ENCODE measurements around the gene ANXA8.

The ANXA8 gene

DNA sequence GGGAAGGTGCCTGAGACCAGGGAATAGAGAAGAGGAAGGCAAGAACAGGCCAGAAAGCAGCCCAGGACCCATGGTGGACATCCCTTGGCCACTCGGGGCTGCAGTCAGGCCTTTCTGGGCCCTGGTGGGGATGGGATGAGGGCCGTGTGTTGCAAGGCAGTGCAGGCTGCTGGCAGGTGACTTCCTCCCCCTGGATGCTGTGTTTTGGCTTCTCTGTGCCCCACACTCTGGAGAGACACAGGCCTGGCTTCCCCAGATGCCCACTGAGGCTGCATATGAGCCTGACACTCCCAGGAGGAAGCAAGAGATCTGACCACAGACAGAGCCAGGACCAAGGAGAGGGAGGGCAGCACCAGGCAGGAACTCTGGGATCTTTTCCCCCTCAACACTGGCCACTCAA, 39.9 kb downstream of the ANXA8 start:
- Histone ChIP-seq H3K4me3 (ENCODE audit: low read length in 2 of 2) (no peak overlapping the region), H3K4me1 (ENCODE audit: control insufficient read depth, insufficient read depth, low read length) (no peaks in the 10 kb centered on the region), H3K9me3 (ENCODE audit: control insufficient read depth in 2 of 2, low read length in 2 of 2) (peaks cover 13 to 15% of the 10 kb centered on the region in 2 donors), H3K36me3 (ENCODE audit: control insufficient read depth in 2 of 2, insufficient read depth in 2 of 2, low read length in 2 of 2) (no peaks in the 10 kb centered on the region), H3K27me3 (ENCODE audit: control insufficient read depth in 1 of 2, insufficient read depth in 2 of 2, low read length in 2 of 2) (peaks cover 3% of the 10 kb centered on the region in 2 donors), H3K9ac (ENCODE audit: low read length in 2 of 2) (no peak overlapping the region), H3K27ac (ENCODE audit: low read length) (no peak overlapping the region)

DNA sequence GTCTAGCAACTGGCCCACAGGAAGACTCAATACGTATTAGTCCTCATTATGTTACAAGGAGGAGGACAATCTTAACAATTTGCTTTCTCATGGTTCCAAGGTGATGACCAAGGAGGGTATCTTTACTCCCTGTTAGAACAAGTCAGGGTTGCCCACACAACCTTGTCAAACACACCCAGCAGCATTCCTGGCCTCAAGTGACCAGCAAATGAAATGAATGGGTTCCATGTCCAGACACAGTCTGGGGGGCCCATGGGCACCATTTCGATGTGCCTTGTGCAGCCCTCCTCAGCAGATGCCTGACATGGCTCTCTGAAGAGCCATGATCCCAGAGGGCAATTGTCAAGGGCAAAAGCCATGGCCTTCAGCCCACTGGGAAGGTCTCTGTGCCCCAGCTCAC, 40.8 kb downstream of the ANXA8 start:
- H3K9me3 ChIP-seq (ENCODE audit: control insufficient read depth in 2 of 2, low read length in 2 of 2): peaks cover 17 to 19% of the 10 kb centered on the region in 2 donors
- no peaks in the 10 kb centered on the region for H3K36me3 ChIP-seq (ENCODE audit: control insufficient read depth in 2 of 2, insufficient read depth in 2 of 2, low read length in 2 of 2)

DNA sequence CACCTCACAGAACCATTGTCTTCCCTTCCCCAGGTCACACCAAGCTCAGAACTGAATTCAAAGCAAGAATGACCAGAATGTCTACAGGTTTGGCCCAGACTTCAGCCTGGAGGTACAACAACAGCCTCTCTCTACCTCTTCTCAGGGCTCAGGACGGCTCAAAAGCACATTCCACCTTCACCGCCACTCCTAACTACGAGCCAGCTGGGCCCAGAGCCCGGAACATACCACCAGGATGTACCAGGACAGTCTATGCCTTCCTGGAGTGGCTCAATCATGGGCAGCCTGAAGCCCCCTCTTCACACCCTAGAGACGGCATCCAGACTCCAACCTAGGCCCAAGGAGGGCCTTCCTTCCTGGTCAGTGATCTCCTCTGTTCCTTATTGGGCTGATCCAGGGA, 41.6 kb downstream of the ANXA8 start:
- Histone ChIP-seq H3K4me1 (ENCODE audit: control insufficient read depth, insufficient read depth, low read length) (no peaks in the 10 kb centered on the region), H3K9ac (ENCODE audit: low read length in 2 of 2) (no peak overlapping the region), H3K4me3 (ENCODE audit: low read length in 2 of 2) (no peak overlapping the region), H3K27me3 (ENCODE audit: control insufficient read depth in 1 of 2, insufficient read depth in 2 of 2, low read length in 2 of 2) (peaks cover 3% of the 10 kb centered on the region in 2 donors), H3K27ac (ENCODE audit: low read length) (no peak overlapping the region), H3K36me3 (ENCODE audit: control insufficient read depth in 2 of 2, insufficient read depth in 2 of 2, low read length in 2 of 2) (no peaks in the 10 kb centered on the region), H3K9me3 (ENCODE audit: control insufficient read depth in 2 of 2, low read length in 2 of 2) (peaks cover 17 to 19% of the 10 kb centered on the region in 2 donors)

More for the DNA sequence above, 40.8 kb downstream of the ANXA8 start:
- Histone ChIP-seq H3K27ac (ENCODE audit: low read length) (no peak overlapping the region), H3K27me3 (ENCODE audit: control insufficient read depth in 1 of 2, insufficient read depth in 2 of 2, low read length in 2 of 2) (peaks cover 3% of the 10 kb centered on the region in 2 donors), H3K4me1 (ENCODE audit: control insufficient read depth, insufficient read depth, low read length) (no peaks in the 10 kb centered on the region), H3K9ac (ENCODE audit: low read length in 2 of 2) (no peak overlapping the region), H3K4me3 (ENCODE audit: low read length in 2 of 2) (no peak overlapping the region)

DNA sequence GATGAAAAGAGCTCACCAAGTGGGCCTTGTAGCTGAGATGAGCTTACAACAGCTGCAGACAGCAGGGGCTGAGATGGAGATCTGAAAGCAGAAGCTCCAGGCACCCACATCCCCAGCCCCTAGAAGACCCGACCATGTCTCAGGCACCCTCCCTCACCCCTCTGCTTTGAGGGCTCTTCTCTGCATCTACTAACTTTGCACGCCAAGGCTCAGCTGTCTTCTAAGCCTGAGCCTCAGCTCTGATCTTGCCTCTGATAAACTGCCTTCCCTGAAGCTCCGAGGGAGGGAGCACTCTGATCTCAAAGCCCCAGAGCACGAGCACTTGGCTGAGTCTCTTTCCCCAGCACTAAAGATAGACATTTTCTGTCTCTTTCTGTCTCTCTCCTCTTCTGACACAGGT, 42.0 kb downstream of the ANXA8 start:
- Histone ChIP-seq H3K4me3 (ENCODE audit: low read length in 2 of 2) (no peak overlapping the region), H3K27me3 (ENCODE audit: control insufficient read depth in 1 of 2, insufficient read depth in 2 of 2, low read length in 2 of 2) (peaks cover 3% of the 10 kb centered on the region in 2 donors), H3K36me3 (ENCODE audit: control insufficient read depth in 2 of 2, insufficient read depth in 2 of 2, low read length in 2 of 2) (no peaks in the 10 kb centered on the region), H3K9ac (ENCODE audit: low read length in 2 of 2) (no peak overlapping the region), H3K4me1 (ENCODE audit: control insufficient read depth, insufficient read depth, low read length) (no peaks in the 10 kb centered on the region), H3K9me3 (ENCODE audit: control insufficient read depth in 2 of 2, low read length in 2 of 2) (peaks cover 17 to 19% of the 10 kb centered on the region in 2 donors), H3K27ac (ENCODE audit: low read length) (no peak overlapping the region)

DNA sequence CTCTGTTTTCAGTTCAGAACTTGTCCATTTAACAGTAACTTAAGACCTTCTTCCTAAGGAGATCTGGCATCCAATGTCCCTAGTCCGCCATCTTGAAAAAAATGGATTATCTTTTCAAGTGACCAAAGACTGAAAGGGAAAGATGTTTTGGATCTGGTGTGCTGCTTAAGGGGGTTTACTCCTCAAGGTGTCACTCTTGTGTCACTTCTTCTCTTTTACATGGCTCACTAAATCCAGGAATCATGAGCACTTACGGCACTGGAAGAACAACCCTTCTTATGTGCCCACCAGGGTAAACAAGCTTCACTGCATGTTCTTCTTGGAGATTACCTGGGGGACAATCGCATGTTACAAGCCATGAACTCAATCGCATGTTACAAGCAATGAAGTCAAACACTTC, 43.7 kb downstream of the ANXA8 start:
- H3K9me3 ChIP-seq (ENCODE audit: control insufficient read depth in 2 of 2, low read length in 2 of 2): peaks cover 10 to 11% of the 10 kb centered on the region in 2 donors
- H3K27ac ChIP-seq (ENCODE audit: low read length): no peak overlapping the region
- H3K36me3 ChIP-seq (ENCODE audit: control insufficient read depth in 2 of 2, insufficient read depth in 2 of 2, low read length in 2 of 2): no peaks in the 10 kb centered on the region
- no peak overlapping the region for H3K9ac ChIP-seq (ENCODE audit: low read length in 2 of 2)
- no peaks in the 10 kb centered on the region for H3K4me1 ChIP-seq (ENCODE audit: control insufficient read depth, insufficient read depth, low read length)
- H3K27me3 ChIP-seq (ENCODE audit: control insufficient read depth in 1 of 2, insufficient read depth in 2 of 2, low read length in 2 of 2): peaks cover 3% of the 10 kb centered on the region in 2 donors
- H3K4me3 ChIP-seq (ENCODE audit: low read length in 2 of 2): no peak overlapping the region

DNA sequence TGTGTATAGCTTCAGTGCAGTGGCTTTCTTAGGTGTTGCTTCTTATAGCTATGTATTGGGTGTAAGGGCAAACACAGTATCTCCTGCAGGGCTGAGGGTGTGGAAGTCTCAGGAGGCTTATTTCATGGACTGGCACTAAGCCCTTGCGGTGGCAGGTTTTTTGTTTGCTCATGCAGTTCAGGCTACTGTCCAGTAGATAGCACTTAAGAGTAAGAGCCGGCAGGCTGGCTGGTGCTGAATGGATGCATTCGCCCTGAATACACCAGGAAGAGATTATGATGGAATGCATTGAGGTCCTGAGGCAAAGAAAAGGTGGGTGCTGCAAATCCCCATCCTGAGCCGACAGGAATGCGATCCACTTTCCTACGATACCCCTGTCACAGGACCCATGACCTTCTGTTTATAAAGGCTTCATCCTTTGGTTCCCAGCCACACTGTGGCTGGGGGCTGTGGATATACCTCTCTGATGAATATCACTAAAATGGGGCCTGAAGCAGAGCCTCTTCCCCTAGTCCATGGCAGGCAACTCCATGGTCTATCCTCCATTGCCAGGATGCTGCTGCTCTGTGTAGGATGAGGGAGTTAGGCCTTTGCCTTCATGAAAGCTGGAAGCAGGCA, 44.9 kb downstream of the ANXA8 start:
- Histone ChIP-seq H3K9ac (ENCODE audit: low read length in 2 of 2) (no peak overlapping the region), H3K36me3 (ENCODE audit: control insufficient read depth in 2 of 2, insufficient read depth in 2 of 2, low read length in 2 of 2) (no peaks in the 10 kb centered on the region), H3K9me3 (ENCODE audit: control insufficient read depth in 2 of 2, low read length in 2 of 2) (peaks cover 6 to 7% of the 10 kb centered on the region in 2 donors), H3K27ac (ENCODE audit: low read length) (no peak overlapping the region), H3K27me3 (ENCODE audit: control insufficient read depth in 1 of 2, insufficient read depth in 2 of 2, low read length in 2 of 2) (peaks cover 3% of the 10 kb centered on the region in 2 donors), H3K4me1 (ENCODE audit: control insufficient read depth, insufficient read depth, low read length) (no peaks in the 10 kb centered on the region), H3K4me3 (ENCODE audit: low read length in 2 of 2) (no peak overlapping the region)

DNA sequence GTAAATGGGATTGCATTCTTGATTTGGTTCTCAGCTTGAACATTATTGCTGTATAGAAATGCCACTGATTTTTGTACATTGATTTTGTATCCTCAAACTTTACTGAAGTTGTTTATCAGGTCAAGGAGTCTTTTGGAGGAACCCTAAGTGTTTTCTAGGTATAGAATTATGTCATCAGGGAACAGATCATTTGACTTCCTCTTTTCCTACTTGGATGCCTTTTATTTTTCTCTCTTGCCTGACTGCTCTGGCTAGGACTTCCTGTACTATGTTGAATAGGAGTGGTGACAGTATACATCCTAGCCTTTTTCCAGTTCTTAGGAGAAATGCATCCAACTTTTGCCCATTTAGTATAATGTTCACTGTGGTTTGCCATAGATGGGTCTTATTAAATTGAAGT, 48.8 kb downstream of the ANXA8 start:
- Histone ChIP-seq H3K27me3 (ENCODE audit: control insufficient read depth in 1 of 2, insufficient read depth in 2 of 2, low read length in 2 of 2) (peaks cover under 1 to 3% of the 10 kb centered on the region in 2 donors), H3K9me3 (ENCODE audit: control insufficient read depth in 2 of 2, low read length in 2 of 2) (peaks cover 5 to 6% of the 10 kb centered on the region in 2 donors), H3K27ac (ENCODE audit: low read length) (no peak overlapping the region)

DNA sequence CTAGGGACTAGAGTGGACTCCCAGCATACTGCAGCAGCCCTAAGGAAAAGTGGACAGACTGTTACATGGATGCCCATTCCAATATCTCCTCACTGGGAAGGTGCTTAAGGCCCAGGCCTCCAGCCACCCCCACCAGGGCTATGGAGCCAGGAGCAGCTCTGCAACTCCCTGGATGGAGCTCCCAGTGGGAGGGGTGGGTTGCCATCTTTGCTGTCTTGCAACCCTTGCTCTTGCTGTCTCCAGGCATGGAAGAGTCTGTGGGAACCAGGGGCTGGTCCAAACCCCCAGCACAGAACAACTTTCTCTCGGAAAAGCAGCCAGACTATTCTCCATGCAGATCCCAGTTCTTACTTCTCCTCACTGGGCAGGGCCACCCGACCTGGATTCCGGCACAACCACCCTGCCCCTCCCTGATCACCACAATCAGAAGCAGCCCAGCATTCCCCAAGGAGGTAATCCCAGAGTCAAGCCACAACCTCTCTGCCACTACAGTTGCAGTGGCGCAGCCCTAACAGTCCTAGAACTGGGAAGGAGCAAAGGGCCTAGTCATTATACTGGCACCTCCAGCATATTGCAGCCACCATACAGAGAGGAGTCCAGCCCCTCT, 58.0 kb downstream of the ANXA8 start:
- Histone ChIP-seq H3K9ac (ENCODE audit: low read length in 2 of 2) (no peak overlapping the region), H3K9me3 (ENCODE audit: control insufficient read depth in 2 of 2, low read length in 2 of 2) (no peaks in the 10 kb centered on the region), H3K4me3 (ENCODE audit: low read length in 2 of 2) (no peak overlapping the region), H3K4me1 (ENCODE audit: control insufficient read depth, insufficient read depth, low read length) (no peaks in the 10 kb centered on the region), H3K36me3 (ENCODE audit: control insufficient read depth in 2 of 2, insufficient read depth in 2 of 2, low read length in 2 of 2) (no peaks in the 10 kb centered on the region), H3K27ac (ENCODE audit: low read length) (no peak overlapping the region), H3K27me3 (ENCODE audit: control insufficient read depth in 1 of 2, insufficient read depth in 2 of 2, low read length in 2 of 2) (no peaks in the 10 kb centered on the region)

More for the DNA sequence above, 48.8 kb downstream of the ANXA8 start:
- Histone ChIP-seq H3K4me3 (ENCODE audit: low read length in 2 of 2) (no peak overlapping the region), H3K4me1 (ENCODE audit: control insufficient read depth, insufficient read depth, low read length) (no peaks in the 10 kb centered on the region), H3K9ac (ENCODE audit: low read length in 2 of 2) (no peak overlapping the region), H3K36me3 (ENCODE audit: control insufficient read depth in 2 of 2, insufficient read depth in 2 of 2, low read length in 2 of 2) (no peaks in the 10 kb centered on the region)

DNA sequence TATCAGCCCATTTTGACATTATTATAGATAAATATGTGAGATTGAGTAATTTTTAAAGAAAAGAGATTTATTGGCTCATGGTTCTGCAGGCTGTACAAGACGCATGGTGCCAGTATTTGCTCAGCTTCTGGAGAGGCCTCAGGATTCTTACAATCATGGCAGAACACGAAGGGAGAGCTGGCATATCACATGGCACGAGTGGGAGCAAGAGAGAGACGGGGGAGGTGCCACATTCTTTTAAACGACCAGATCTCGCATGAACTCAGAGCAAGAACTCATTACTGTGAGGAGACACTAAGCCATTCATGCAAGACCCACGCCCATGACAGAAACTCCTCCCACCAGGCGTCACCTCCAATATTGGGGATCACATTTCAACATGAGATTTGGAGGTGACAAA, 59.7 kb downstream of the ANXA8 start:
- no peaks in the 10 kb centered on the region for H3K27me3 ChIP-seq (ENCODE audit: control insufficient read depth in 1 of 2, insufficient read depth in 2 of 2, low read length in 2 of 2)
- no peaks in the 10 kb centered on the region for H3K36me3 ChIP-seq (ENCODE audit: control insufficient read depth in 2 of 2, insufficient read depth in 2 of 2, low read length in 2 of 2)
- no peak overlapping the region for H3K4me3 ChIP-seq (ENCODE audit: low read length in 2 of 2)
- no peak overlapping the region for H3K27ac ChIP-seq (ENCODE audit: low read length)
- H3K9me3 ChIP-seq (ENCODE audit: control insufficient read depth in 2 of 2, low read length in 2 of 2): no peaks in the 10 kb centered on the region
- H3K9ac ChIP-seq (ENCODE audit: low read length in 2 of 2): no peak overlapping the region
- H3K4me1 ChIP-seq (ENCODE audit: control insufficient read depth, insufficient read depth, low read length): no peaks in the 10 kb centered on the region

DNA sequence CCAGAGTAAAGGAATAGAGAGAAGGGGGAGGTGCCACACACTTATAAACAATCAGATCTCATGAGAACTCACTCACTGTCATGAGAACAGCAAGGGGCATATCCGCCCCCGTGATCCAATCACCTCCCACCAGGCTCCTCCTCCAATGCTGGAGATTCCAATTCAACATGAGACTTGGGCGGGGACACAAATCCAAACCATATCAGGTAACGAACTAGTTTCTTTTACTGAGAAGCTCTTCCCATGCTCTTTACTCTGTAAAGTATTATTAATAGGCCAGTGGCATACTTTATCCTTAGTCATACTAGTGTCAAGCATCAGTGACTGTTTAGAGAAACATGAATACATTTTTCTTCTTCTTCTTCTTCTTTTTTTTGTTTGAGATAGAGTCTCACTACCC, 60.4 kb downstream of the ANXA8 start:
- Histone ChIP-seq H3K27ac (ENCODE audit: low read length) (no peak overlapping the region), H3K36me3 (ENCODE audit: control insufficient read depth in 2 of 2, insufficient read depth in 2 of 2, low read length in 2 of 2) (no peaks in the 10 kb centered on the region), H3K9ac (ENCODE audit: low read length in 2 of 2) (no peak overlapping the region), H3K27me3 (ENCODE audit: control insufficient read depth in 1 of 2, insufficient read depth in 2 of 2, low read length in 2 of 2) (no peaks in the 10 kb centered on the region), H3K4me1 (ENCODE audit: control insufficient read depth, insufficient read depth, low read length) (no peaks in the 10 kb centered on the region), H3K9me3 (ENCODE audit: control insufficient read depth in 2 of 2, low read length in 2 of 2) (no peaks in the 10 kb centered on the region), H3K4me3 (ENCODE audit: low read length in 2 of 2) (no peak overlapping the region)

Data from stomach smooth muscle (tissue), 2 donors.